H1 (cell line): ENCODE results near the gene RBM18. TPM values are rescaled to one million over a fixed set of nuclear protein-coding genes. Genes with fewer than 3 reads are reported as not detected.

Source experiments
- CEBPB ChIP-seq: IDR thresholded peaks from 2 replicates; pipeline ENCODE4 v1.6.1; 2012; ENCODE audit warnings: low read depth, low read length
- CHD7 ChIP-seq: fragments of 300-600 bp; sonication (generic); IDR thresholded peaks from 2 replicates; pipeline ENCODE4 v1.7.1; 2012; ENCODE audit warnings: low read length, moderate library complexity, mild to moderate bottlenecking, inconsistent platforms; ENCODE audit not compliant: insufficient replicate concordance
- polyA plus RNA-seq, 7 experiments: library from polyadenylated mRNA; depleted of rRNA in 3 of 7; stranded (reverse) in 5 of 7; unstranded in 2 of 7; fragments of >200 nt in 5 of 7; fragments of 200-250 nt in 2 of 7; gene quantifications; 1 replicate in 5 of 7; 2 replicates in 1 of 7; 4 replicates in 1 of 7; pipeline versions ENCODE4 v1.2.1 to v1.2.3, GENCODE V29; 2011 to 2013; ENCODE audit warnings: missing spikeins in 2 of 7, mixed read lengths in 2 of 7
- total RNA-seq: library from RNA; stranded (reverse); fragmentation: NEBNext Ultra II Directional; extraction: Animal tissue kit (Norgen Biotek cat#: 25700); gene quantifications from 2 replicates; pipeline ENCODE4 v1.2.1, GENCODE V29; 2021

Gene RBM18
- total and polyA plus RNA-seq, 2 of the 8 experiments (the other 6 are each of a cell fraction or from before 2014, with no cell fraction given): 5.9 to 14.3 TPM

GRCh38 chr9:122212473-122213004, 52.1 kb downstream of the RBM18 start (continued):
- TF ChIP-seq CHD7: no peak
- no peak for TF ChIP-seq CEBPB
